GM06990 (cell line): ENCODE measurements around the gene TNRC18.

Experiments
- DNase-seq: peaks from one replicate; pipeline ENCODE4 v3.0.0-alpha.2; 2011; ENCODE audit not compliant: insufficient read length; ENCODE audit errors: extremely low read depth
- H3K27me3 ChIP-seq: replicated peaks from 2 replicates; pipeline ENCODE4 v1.6.0; 2011; ENCODE audit warnings: low read length; ENCODE audit not compliant: control insufficient read depth, insufficient read depth
- H3K36me3 ChIP-seq: 2 replicates; pipeline ENCODE4 v1.5.1; 2011; ENCODE audit warnings: low read length; ENCODE audit not compliant: control insufficient read depth, insufficient read depth
- H3K4me3 ChIP-seq: replicated peaks from 2 replicates; pipeline ENCODE4 v1.5.1; 2011; ENCODE audit warnings: low read depth, mild to moderate bottlenecking, control low read depth, low read length
- CTCF ChIP-seq: IDR thresholded peaks from 2 replicates; pipeline ENCODE4 v1.5.1; 2011; ENCODE audit warnings: low read length, control low read depth, mild to moderate bottlenecking, inconsistent platforms; ENCODE audit not compliant: insufficient read depth, poor library complexity, severe bottlenecking

The TNRC18 gene

GRCh38 chr7:5453566-5454075 is 30.0 kb upstream of the TNRC18 start:
- Histone ChIP-seq H3K4me3 (no peak overlapping the region), H3K36me3 (no peaks in the 10 kb centered on the region), H3K27me3 (no peaks in the 10 kb centered on the region; the same call in 1 of the 2 replicates)
- DNase-seq: no peak
- TF ChIP-seq CTCF: no peak

- no peaks in the 10 kb centered on the region; the same call in 1 of the 2 replicates for H3K27me3 ChIP-seq
- DNase-seq: no peak
- no peak overlapping the region for H3K4me3 ChIP-seq
- TF ChIP-seq CTCF: no peak
- no peaks in the 10 kb centered on the region for H3K36me3 ChIP-seq
Measured at GRCh38 chr7:5452937-5453540, 29.4 kb upstream of the TNRC18 start.

GRCh38 chr7:5452470-5452899 is 28.9 kb upstream of the TNRC18 start:
- no peak for TF ChIP-seq CTCF
- Histone ChIP-seq H3K27me3 (no peaks in the 10 kb centered on the region; the same call in 1 of the 2 replicates), H3K36me3 (no peaks in the 10 kb centered on the region), H3K4me3 (no peak overlapping the region)
- DNase-seq: no peak

- no peak overlapping the region for H3K4me3 ChIP-seq
- H3K36me3 ChIP-seq: no peaks in the 10 kb centered on the region
- H3K27me3 ChIP-seq: no peaks in the 10 kb centered on the region; the same call in 1 of the 2 replicates
- DNase-seq: no peak
- TF ChIP-seq CTCF: no peak
Measured at GRCh38 chr7:5451391-5451790, 27.8 kb upstream of the TNRC18 start.

- TF ChIP-seq CTCF: peak; percentile 68
- no peaks in the 10 kb centered on the region for H3K27me3 ChIP-seq
- no peaks in the 10 kb centered on the region for H3K36me3 ChIP-seq
- H3K4me3 ChIP-seq: no peak overlapping the region
- no peak for DNase-seq
Measured at GRCh38 chr7:5450549-5451327, 27.1 kb upstream of the TNRC18 start.
